Activated T-cell treated with anti-CD3 and anti-CD28 coated beads, Interleukin-2, amount 50 U/mL, for 24 hours (primary cell): ENCODE data around the gene VPS37D.
"Not testable (repeated sequence)": the region's sequence is repeated elsewhere in the genome, so short reads cannot be mapped to it uniquely, and the experiment has no call there.

Experiments used
- DNase-seq: peaks from one replicate; pipeline ENCODE4 v3.0.0-alpha.2; 2020
- H3K27ac Mint-ChIP-seq: 2 replicates; pipeline ENCODE4 v1.8.0; 2020; ENCODE audit warnings: mild to moderate bottlenecking, mixed read lengths
- H3K27me3 Mint-ChIP-seq: 2 replicates; pipeline ENCODE4 v1.8.0; 2020; ENCODE audit warnings: mixed read lengths
- H3K36me3 Mint-ChIP-seq: 2 replicates; pipeline ENCODE4 v1.8.0; 2020; ENCODE audit warnings: low read depth, mixed read lengths
- H3K4me1 Mint-ChIP-seq: 2 replicates; pipeline ENCODE4 v1.8.0; 2020; ENCODE audit warnings: low read depth, mixed read lengths
- H3K4me3 Mint-ChIP-seq: 2 replicates; pipeline ENCODE4 v1.8.0; 2020; ENCODE audit warnings: mild to moderate bottlenecking, moderate library complexity, mixed read lengths
- H3K9me3 Mint-ChIP-seq: 2 replicates; pipeline ENCODE4 v1.8.0; 2020; ENCODE audit warnings: mixed read lengths

VPS37D gene

DNA sequence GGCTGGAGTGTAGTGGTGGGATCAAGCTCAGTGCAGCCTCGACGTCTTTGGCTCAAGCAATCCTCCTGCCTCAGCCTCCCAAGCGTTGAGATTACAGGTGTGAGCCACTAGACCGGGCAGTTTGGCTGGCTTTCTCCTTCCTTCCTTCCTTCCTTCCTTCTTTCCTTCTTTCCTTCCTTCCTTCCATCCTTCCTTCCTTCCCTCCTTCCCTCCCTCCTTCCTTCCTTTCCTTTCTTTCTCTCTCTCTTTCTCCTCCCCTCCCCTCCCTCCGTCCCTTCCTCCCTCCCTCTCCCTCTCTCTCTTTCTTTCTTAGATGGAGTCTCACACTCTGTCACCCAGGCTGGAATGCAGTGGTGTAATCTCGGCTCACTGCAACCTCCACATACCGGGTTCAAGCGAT is 7.6 kb upstream of the VPS37D start:
- DNase-seq, result no peak
- Mint-ChIP-seq H3K27me3 (peaks cover 29% of the 10 kb centered on the region), H3K9me3 (peaks cover 5% of the 10 kb centered on the region), H3K36me3 (no peaks in the 10 kb centered on the region), H3K27ac (no peak overlapping the region), H3K4me3 (no peak overlapping the region), H3K4me1 (no peaks in the 10 kb centered on the region)

DNA sequence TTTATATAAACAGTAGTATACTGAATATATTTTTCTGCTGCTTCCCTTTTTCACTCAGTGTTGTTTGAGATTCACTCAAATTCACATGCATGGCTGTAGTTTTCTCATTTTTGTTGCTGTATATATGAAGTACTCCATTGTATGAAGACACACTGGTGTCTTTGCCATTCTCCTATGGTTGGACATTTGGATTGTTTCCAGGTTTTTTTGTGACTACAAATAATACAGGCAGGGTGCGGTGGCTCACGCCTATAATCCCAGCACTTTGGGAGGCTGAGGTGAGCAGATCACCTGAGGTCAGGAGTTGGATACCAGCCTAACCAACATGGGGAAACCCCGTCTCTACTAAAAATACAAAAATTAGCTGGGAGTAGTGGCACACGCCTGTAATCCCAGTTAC is 7.0 kb upstream of the VPS37D start:
- not testable (repeated sequence) for H3K9me3 Mint-ChIP-seq, H3K4me1 Mint-ChIP-seq, H3K36me3 Mint-ChIP-seq, H3K4me3 Mint-ChIP-seq, H3K27ac Mint-ChIP-seq, DNase-seq
- peaks cover 32% of the 10 kb centered on the region for H3K27me3 Mint-ChIP-seq

DNA sequence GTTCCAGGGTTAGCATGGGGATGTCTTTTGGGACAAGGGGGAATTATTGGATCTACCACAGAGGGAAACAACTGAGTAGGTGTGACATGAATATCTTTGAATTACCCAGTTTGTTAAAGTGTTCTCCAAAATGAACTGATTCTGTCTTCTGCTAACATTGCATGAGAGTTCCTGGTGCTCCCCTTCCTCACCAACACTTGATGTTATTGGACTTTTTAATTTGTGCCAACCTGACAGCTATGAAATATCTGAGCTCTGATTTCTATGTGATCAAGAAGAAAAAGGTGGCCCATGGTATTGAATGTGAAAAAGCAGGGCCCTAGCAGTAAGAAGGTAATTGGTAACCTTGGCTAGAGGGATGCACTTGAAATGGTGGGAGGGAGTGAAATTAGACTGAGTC is 4.6 kb upstream of the VPS37D start:
- H3K36me3 Mint-ChIP-seq, result no peaks in the 10 kb centered on the region
- no peak for DNase-seq
- no peak overlapping the region for H3K27ac Mint-ChIP-seq
- peaks cover 45% of the 10 kb centered on the region for H3K27me3 Mint-ChIP-seq
- no peak overlapping the region for H3K4me3 Mint-ChIP-seq
- peaks cover 5% of the 10 kb centered on the region for H3K9me3 Mint-ChIP-seq
- H3K4me1 Mint-ChIP-seq, result peaks cover 3% of the 10 kb centered on the region

DNA sequence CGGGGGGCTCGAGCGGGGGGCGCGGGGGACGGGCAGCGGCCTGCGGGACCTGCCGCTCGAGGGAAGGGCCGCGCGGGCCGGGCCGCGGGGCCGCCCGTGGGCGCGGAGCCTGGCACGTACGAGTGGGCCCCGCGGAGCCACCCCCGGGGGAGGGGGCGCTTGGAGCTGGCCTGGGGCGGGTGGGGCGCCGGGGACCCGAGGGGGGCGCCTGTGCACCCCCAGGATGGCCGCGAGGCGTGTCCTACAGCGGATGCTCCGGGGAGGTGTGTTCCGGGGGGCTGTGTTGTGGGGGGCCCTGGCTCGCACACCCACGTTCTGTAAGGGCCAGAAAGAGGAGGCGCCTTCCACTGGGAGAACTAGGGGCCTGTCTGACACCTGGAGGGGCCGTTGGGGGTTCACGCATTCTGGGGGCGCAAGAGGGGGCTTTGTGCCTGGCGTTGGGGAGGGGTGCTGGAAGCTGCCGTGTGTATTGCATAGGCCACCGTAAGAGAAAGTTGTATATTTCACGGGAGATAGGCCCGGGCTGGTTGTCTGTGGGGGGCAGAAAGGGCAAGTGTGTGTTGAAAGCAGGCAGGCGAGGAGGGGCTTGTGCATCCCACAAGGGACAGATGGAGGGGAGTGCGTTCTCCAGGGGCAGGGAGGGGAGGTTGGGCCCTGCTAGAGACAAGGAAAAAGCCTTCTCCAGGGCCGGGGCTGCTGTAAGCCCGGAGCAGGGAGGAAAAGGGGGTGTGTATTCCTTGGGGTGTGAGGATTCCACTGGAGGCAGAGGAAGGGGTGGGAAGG is 663 bp downstream of the VPS37D start:
- no peak for DNase-seq

DNA sequence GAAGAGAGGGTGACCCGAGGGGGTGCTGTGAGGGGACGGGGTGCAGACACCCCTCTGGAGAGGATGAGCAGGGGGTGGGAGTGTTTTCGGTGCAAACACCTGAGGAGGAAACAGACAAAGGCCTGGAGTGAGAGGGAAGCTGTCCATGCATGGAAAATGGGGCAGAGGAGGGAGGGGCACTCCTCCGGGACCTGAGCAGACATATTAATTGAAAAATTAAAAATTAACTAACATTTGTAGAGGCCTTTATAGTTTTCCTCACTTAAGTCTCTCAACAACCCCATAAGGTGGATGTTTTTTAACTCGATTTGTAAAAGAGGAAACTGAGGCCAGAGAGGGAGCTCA is 1.2 kb downstream of the VPS37D start:
- H3K4me3 Mint-ChIP-seq, result peak overlapping the region; percentile 56
- H3K27ac Mint-ChIP-seq, result no peak overlapping the region
- peaks cover 9% of the 10 kb centered on the region for H3K4me1 Mint-ChIP-seq
- H3K36me3 Mint-ChIP-seq, result no peaks in the 10 kb centered on the region
- H3K9me3 Mint-ChIP-seq, result no peaks in the 10 kb centered on the region
- H3K27me3 Mint-ChIP-seq, result peaks cover 50% of the 10 kb centered on the region
- no peak for DNase-seq

More for the DNA sequence above, 663 bp downstream of the VPS37D start:
- H3K4me1 Mint-ChIP-seq, result peaks cover 9% of the 10 kb centered on the region
- no peak overlapping the region for H3K27ac Mint-ChIP-seq
- peaks cover 55% of the 10 kb centered on the region for H3K27me3 Mint-ChIP-seq
- peak overlapping the region; percentile 56 for H3K4me3 Mint-ChIP-seq
- H3K36me3 Mint-ChIP-seq, result no peaks in the 10 kb centered on the region
- peaks cover under 1% of the 10 kb centered on the region for H3K9me3 Mint-ChIP-seq

DNA sequence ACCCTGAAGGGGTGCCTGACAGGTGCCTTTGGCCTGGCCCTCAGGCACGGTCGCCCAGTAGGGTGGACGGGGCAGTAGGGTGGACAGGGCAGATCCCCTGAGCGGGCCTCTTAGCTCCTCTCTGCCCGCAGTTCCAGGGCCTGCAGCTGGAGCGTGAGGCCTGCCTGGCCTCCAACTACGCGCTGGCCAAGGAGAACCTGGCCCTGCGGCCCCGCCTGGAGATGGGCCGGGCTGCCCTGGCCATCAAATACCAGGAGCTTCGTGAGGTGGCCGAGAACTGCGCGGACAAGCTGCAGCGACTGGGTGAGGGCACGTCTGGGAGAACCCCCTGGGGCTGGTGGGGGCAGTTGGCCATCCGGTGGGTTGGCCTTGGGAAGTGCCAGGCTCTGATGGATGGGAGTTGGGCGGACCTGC is 1.7 kb downstream of the VPS37D start:
- H3K9me3 Mint-ChIP-seq, result no peaks in the 10 kb centered on the region
- peaks cover 9% of the 10 kb centered on the region for H3K4me1 Mint-ChIP-seq
- no peak overlapping the region for H3K4me3 Mint-ChIP-seq
- no peak for DNase-seq
- H3K36me3 Mint-ChIP-seq, result no peaks in the 10 kb centered on the region
- no peak overlapping the region for H3K27ac Mint-ChIP-seq
- peaks cover 46% of the 10 kb centered on the region for H3K27me3 Mint-ChIP-seq

DNA sequence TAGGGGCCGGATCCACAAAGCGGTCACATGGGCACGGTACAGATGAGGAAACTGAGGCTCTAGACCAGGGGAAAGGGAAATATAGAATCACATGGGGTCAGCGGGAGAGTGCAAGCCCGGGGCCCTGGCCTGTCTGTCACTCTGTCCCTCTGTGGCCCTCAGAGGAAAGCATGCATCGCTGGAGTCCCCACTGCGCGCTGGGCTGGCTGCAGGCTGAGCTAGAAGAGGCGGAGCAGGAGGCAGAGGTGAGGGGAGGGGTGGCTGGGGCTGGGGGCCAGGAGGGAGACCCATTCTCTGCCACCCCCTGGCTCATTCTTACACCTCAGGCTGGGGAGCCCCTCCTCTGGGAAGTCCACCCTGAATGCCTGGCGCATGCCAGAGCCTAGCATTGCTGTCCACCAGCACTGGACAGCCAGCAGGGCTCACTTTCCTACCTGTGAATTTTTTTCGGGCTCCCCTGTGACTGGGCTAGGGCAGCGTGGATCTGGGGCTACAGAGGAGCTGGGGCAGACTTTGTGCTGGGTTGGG is 2.3 kb downstream of the VPS37D start:
- no peak for DNase-seq
- H3K27ac Mint-ChIP-seq, result no peak overlapping the region
- peaks cover 41% of the 10 kb centered on the region for H3K27me3 Mint-ChIP-seq
- H3K36me3 Mint-ChIP-seq, result no peaks in the 10 kb centered on the region
- H3K4me1 Mint-ChIP-seq, result peaks cover 9% of the 10 kb centered on the region
- no peaks in the 10 kb centered on the region for H3K9me3 Mint-ChIP-seq
- no peak overlapping the region for H3K4me3 Mint-ChIP-seq

DNA sequence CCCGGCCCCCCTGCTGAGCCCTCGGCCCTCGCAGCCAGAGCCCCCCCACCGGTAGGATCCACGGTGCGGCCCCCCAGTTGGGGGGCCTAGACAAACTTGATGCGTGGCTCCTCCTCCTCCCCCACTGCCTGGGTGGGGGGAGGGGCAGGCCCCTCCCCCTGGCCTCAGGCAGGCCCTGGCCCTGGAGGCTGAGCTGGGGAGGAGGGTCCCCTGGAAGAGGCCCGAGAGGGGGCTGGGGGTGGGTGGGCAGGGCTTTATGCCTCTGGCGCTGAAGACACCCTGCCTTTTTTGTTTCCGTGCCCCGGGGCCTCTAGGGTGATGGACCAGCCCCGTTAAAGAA is 3.7 kb downstream of the VPS37D start:
- Mint-ChIP-seq H3K27ac (no peak overlapping the region), H3K4me1 (peaks cover 9% of the 10 kb centered on the region), H3K36me3 (no peaks in the 10 kb centered on the region), H3K9me3 (no peaks in the 10 kb centered on the region), H3K27me3 (peaks cover 29% of the 10 kb centered on the region), H3K4me3 (no peak overlapping the region)
- no peak for DNase-seq

DNA sequence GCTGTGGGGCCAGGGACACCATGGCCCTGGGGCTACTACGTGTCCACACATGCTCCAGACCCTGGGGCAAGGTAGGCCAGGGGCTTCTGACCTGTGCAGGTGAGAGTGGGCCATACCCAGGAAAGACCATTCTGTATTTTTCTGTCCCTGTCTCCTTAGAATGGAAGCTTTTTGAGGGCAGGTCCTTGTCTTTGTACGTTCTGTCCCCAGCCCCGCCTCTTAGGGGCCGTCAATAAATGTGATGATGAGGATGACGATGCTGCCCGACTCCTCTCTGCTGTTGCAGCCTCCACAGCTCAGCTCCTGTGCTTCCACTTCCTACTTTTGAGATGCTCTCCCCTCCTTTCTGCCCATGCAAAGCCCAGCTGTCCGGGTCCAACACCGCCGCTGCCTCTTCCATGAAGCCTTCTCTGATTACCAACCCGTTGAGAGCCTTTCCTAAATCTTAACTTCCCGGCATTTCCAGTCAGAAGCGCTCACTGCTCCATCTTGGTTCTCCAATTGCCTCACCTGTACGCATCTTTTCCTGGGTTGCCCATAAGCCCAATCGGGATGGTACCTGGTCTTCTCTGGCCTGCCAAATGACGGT is 4.3 kb downstream of the VPS37D start:
- no peak overlapping the region for H3K27ac Mint-ChIP-seq
- DNase-seq, result no peak
- H3K9me3 Mint-ChIP-seq, result no peaks in the 10 kb centered on the region
- H3K4me3 Mint-ChIP-seq, result no peak overlapping the region
- H3K4me1 Mint-ChIP-seq, result peaks cover 9% of the 10 kb centered on the region
- H3K27me3 Mint-ChIP-seq, result peaks cover 25% of the 10 kb centered on the region
- H3K36me3 Mint-ChIP-seq, result peaks cover 2% of the 10 kb centered on the region

DNA sequence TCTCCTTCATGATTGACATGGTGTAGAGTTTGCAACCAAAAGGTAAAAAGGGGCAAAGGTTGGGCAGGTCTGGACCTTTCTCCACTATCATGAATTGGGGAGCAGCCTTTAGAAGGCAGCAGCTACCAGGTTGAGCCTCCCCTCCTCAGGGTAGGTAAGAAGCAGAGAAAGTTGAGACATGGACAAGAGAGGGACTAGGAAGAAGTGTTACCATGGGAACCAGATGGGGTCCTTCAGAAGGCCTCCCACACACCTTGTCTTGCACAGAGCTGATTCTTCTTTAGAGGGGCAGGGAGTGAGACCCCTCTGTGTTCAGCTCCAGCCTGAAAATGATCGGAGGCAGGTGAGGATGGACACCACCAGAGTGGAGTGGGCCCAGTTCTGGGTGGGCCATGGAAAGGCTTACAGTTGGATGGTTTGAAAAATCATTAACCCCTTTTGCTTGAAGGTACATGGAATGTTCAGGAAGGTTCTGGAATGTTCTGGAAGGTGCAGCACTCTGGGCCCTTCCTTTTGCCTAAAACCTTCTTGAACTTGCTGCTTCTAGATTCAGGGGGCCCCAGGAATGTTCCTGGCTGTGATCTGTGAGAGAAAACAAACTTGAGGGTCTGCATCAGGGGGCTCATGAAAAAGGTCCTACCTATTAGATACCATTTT is 7.0 kb downstream of the VPS37D start:
- Mint-ChIP-seq H3K4me1 (peaks cover 2% of the 10 kb centered on the region), H3K4me3 (no peak overlapping the region), H3K9me3 (no peaks in the 10 kb centered on the region), H3K27ac (no peak overlapping the region), H3K36me3 (peaks cover 25% of the 10 kb centered on the region), H3K27me3 (peaks cover 10% of the 10 kb centered on the region)
- DNase-seq, result no peak

DNA sequence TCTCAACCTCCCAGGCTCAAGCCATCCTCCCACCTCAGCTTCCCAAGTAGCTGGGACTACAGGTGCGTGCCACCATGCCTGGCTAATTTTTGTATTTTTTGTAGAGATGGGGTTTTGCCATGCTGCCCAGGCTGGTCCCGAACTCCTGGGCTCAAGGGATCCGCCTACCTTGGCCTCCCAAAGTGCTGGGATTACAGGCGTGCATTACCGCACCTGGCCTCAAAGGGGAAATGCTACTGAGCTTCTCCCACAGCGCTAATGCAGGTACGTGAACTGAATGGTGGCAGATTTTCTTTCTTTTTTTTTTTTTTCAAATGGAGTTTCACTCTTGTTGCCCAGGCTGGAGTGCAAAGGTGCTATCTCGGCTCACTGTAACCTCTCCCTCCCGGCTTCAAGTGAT is 8.4 kb downstream of the VPS37D start:
- H3K27ac Mint-ChIP-seq, H3K4me3 Mint-ChIP-seq, DNase-seq, H3K9me3 Mint-ChIP-seq, H3K27me3 Mint-ChIP-seq: not testable (repeated sequence)
- Mint-ChIP-seq H3K36me3 (peaks cover 40% of the 10 kb centered on the region), H3K4me1 (peaks cover 16% of the 10 kb centered on the region)

DNA sequence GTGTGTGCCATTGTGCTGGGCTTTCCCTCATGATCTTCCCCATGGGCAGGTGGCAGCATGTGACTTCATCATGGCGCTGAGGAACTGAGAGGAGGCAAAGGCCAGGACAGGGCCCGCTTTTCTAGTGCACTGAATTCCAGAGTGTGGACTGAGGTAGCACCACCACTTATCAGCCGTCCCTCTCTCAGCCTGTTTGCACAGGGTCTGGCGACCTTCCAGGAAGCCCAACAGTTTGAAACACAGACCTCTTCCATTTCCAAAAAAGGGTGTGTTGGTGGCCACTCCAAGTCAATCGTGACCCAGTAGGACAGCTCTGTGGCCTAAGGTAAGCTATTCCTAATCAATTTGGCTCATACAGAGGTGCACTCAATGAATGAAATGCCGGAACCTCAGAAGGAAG is 11.2 kb downstream of the VPS37D start:
- peaks cover 56% of the 10 kb centered on the region for H3K36me3 Mint-ChIP-seq
- H3K27ac Mint-ChIP-seq, result no peak overlapping the region
- no peak for DNase-seq
- H3K4me1 Mint-ChIP-seq, result peaks cover 30% of the 10 kb centered on the region
- H3K27me3 Mint-ChIP-seq, result no peaks in the 10 kb centered on the region
- H3K9me3 Mint-ChIP-seq, result no peaks in the 10 kb centered on the region
- no peak overlapping the region for H3K4me3 Mint-ChIP-seq

DNA sequence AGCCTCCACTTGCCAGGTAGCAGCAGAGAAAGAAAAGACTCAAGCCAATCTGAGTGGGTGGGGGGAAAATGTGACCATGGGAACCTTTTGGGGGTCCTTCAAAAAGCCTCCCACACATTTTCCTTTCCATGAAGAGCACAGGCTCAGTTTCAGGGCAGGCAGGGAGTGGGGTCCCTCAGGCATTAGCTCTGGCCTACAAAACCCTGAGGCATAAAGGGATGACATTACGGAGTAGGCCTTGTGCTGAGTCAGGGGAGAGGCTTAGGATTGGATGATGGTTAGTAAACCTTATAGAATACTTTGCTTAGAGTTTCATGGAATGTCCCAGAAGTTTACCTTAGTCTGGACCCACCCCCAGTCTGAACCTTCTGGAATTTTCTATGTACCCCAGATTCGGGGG is 12.1 kb downstream of the VPS37D start:
- peaks cover 32% of the 10 kb centered on the region for H3K4me1 Mint-ChIP-seq
- no peaks in the 10 kb centered on the region for H3K27me3 Mint-ChIP-seq
- H3K4me3 Mint-ChIP-seq, result no peak overlapping the region

DNA sequence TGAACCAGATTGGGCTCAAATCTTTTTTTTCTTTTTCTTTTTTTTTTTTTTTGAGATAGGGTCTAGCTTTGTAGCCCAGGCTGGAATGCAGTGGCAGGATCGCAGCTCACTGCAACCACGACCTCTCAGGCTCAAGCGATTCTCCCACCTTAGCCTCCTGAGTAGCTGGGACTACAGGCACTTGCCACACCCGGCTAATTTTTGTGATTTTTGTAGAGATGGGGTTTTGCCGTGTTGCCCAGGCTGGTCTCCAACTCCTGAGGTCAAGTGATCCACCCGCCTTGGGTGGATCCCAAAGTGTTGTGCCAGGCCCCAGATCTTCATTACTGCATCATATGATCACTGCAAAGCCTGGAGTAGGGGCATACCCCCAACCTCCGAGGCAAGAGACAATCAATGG is 12.9 kb downstream of the VPS37D start:
- Mint-ChIP-seq H3K4me3 (peak overlapping the region; percentile 99), H3K4me1 (peaks cover 39% of the 10 kb centered on the region), H3K9me3 (no peaks in the 10 kb centered on the region), H3K27me3 (no peaks in the 10 kb centered on the region), H3K27ac (peak overlapping the region; percentile 22), H3K36me3 (peaks cover 63% of the 10 kb centered on the region)
- DNase-seq, result no peak

More for the DNA sequence above, 12.1 kb downstream of the VPS37D start:
- Mint-ChIP-seq H3K27ac (peak overlapping the region; percentile 47), H3K36me3 (peaks cover 58% of the 10 kb centered on the region), H3K9me3 (no peaks in the 10 kb centered on the region)
- DNase-seq, result no peak

DNA sequence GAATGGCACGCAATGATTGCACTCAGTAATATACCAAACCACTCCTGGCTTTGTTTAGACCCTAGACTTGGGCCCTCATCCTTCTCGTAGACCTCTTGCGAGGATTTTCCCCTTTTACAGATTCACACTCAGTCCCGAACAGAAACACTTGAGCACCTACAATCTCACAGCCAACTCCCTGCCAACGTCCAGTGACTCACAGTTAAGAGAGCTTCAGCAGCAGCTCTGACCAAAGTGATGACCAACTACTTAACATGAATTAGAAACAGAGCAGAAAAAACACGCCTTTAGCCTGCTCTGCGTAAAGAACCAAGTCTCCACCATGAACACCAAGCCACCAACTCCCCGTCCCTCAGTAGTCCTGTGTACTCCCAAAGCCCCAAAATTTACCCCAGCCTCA is 13.4 kb downstream of the VPS37D start:
- no peak for DNase-seq
- Mint-ChIP-seq H3K4me3 (peak overlapping the region; percentile 99), H3K27ac (peak overlapping the region; percentile 8), H3K9me3 (no peaks in the 10 kb centered on the region), H3K27me3 (no peaks in the 10 kb centered on the region), H3K36me3 (peaks cover 67% of the 10 kb centered on the region), H3K4me1 (peaks cover 40% of the 10 kb centered on the region)
